Trophoblast cell (in vitro differentiated cells and primary cell): ENCODE data around the gene TAS2R60.

Source experiments
- DNase-seq, 2 donors: peaks; one replicate each; pipeline ENCODE4 v3.0.0-alpha.2; 2016
- H2AFZ ChIP-seq: 2 replicates; pipeline ENCODE4 v1.6.1; 2013; ENCODE audit warnings: low read length, moderate library complexity, mild to moderate bottlenecking; ENCODE audit not compliant: insufficient read depth, poor library complexity
- H2AK5ac ChIP-seq: 2 replicates; pipeline ENCODE4 v1.6.1; 2013; ENCODE audit warnings: mild to moderate bottlenecking, low read length
- H2BK120ac ChIP-seq: 2 replicates; pipeline ENCODE4 v1.6.1; 2013; ENCODE audit warnings: low read length, mild to moderate bottlenecking, moderate library complexity; ENCODE audit not compliant: insufficient read depth, poor library complexity
- H2BK12ac ChIP-seq: 2 replicates; pipeline ENCODE4 v1.6.1; 2013; ENCODE audit warnings: mild to moderate bottlenecking, low read length, moderate library complexity
- H2BK5ac ChIP-seq: 2 replicates; pipeline ENCODE4 v1.6.1; 2013; ENCODE audit warnings: low read length, low read depth, moderate library complexity, mild to moderate bottlenecking; ENCODE audit not compliant: poor library complexity
- H3K14ac ChIP-seq: 2 replicates; pipeline ENCODE4 v1.6.1; 2013; ENCODE audit warnings: mild to moderate bottlenecking, low read length
- H3K18ac ChIP-seq: 2 replicates; pipeline ENCODE4 v1.6.1; 2013; ENCODE audit warnings: mild to moderate bottlenecking, low read length
- H3K23ac ChIP-seq: 2 replicates; pipeline ENCODE4 v1.6.1; 2013; ENCODE audit warnings: low read length
- H3K27ac ChIP-seq: 2 replicates; pipeline ENCODE4 v1.5.1; 2013; ENCODE audit warnings: low read depth, mild to moderate bottlenecking, inconsistent platforms, low read length, moderate library complexity
- H3K27me3 ChIP-seq: 2 replicates; pipeline ENCODE4 v1.6.1; 2013; ENCODE audit warnings: inconsistent platforms, mild to moderate bottlenecking, low read length, moderate library complexity; ENCODE audit not compliant: insufficient read depth
- H3K36me3 ChIP-seq, 2 experiments: 1 replicate in 1 of 2; 2 replicates in 1 of 2; pipeline ENCODE4 v1.6.1; 2013; ENCODE audit warnings: low read length in 2 of 2, mild to moderate bottlenecking in 2 of 2, moderate library complexity in 1 of 2; ENCODE audit not compliant: insufficient read depth in 2 of 2, control insufficient read depth in 1 of 2
- H3K4ac ChIP-seq: 2 replicates; pipeline ENCODE4 v1.6.1; 2013; ENCODE audit warnings: low read depth, mild to moderate bottlenecking, low read length, moderate library complexity
- H3K4me1 ChIP-seq, 2 experiments: 1 replicate in 1 of 2; 2 replicates in 1 of 2; pipeline ENCODE4 v1.6.1; 2013; ENCODE audit warnings: low read length in 2 of 2, mild to moderate bottlenecking in 2 of 2, moderate library complexity in 1 of 2; ENCODE audit not compliant: insufficient read depth in 2 of 2, control insufficient read depth in 1 of 2
- H3K4me2 ChIP-seq: 2 replicates; pipeline ENCODE4 v1.6.1; 2013; ENCODE audit warnings: inconsistent platforms, mild to moderate bottlenecking, low read length, moderate library complexity
- H3K4me3 ChIP-seq: 2 replicates; pipeline ENCODE4 v1.5.1; 2013; ENCODE audit warnings: mild to moderate bottlenecking, low read depth, low read length, inconsistent platforms
- H3K79me1 ChIP-seq: one replicate; pipeline ENCODE4 v1.6.1; 2013; ENCODE audit warnings: low read length
- H3K79me2 ChIP-seq: 2 replicates; pipeline ENCODE4 v1.6.1; 2013; ENCODE audit warnings: low read length, mild to moderate bottlenecking; ENCODE audit not compliant: control insufficient read depth, insufficient read depth, poor library complexity
- H3K9ac ChIP-seq: 2 replicates; pipeline ENCODE4 v1.6.1; 2013; ENCODE audit warnings: mild to moderate bottlenecking, low read length
- H3K9me3 ChIP-seq: 2 replicates; pipeline ENCODE4 v1.6.1; 2013; ENCODE audit warnings: low read depth, mild to moderate bottlenecking, control low read depth, inconsistent platforms, low read length; ENCODE audit not compliant: insufficient read depth
- H4K12ac ChIP-seq: 2 replicates; pipeline ENCODE4 v1.6.1; 2013; ENCODE audit warnings: low read depth, mild to moderate bottlenecking, low read length, moderate library complexity
- H4K8ac ChIP-seq: 2 replicates; pipeline ENCODE4 v1.6.1; 2013; ENCODE audit warnings: low read depth, mild to moderate bottlenecking, low read length, moderate library complexity
- H4K91ac ChIP-seq: one replicate; pipeline ENCODE4 v1.6.1; 2013; ENCODE audit warnings: low read depth, mild to moderate bottlenecking, low read length, moderate library complexity
- WGBS: extraction: QIAGEN DNeasy Blood & Tissue Kit; methylation state at CpG from one replicate; pipeline ENCODE4 v1.1.7; 2013; ENCODE audit warnings: missing lambda C conversion rate; ENCODE audit not compliant: insufficient read length, insufficient coverage; ENCODE audit errors: extremely low coverage; 5-methylcytosine and 5-hydroxymethylcytosine counted together

The TAS2R60 gene

GRCh38 chr7:143396182-143396581, 47.1 kb upstream of the TAS2R60 start:
- H3K27me3 ChIP-seq, result no peaks in the 10 kb centered on the region
- H2BK5ac ChIP-seq, result no peak overlapping the region
- DNase-seq, result no peak
- H2BK12ac ChIP-seq, result no peak overlapping the region
- H2AK5ac ChIP-seq, result no peak overlapping the region
- no peak overlapping the region for H4K91ac ChIP-seq
- no peaks in the 10 kb centered on the region for H3K79me1 ChIP-seq
- H3K23ac ChIP-seq, result no peak overlapping the region
- no peak overlapping the region for H3K4ac ChIP-seq
- peaks cover 1% of the 10 kb centered on the region for H3K9me3 ChIP-seq
- H3K4me3 ChIP-seq, result no peak overlapping the region
- no peak overlapping the region for H3K14ac ChIP-seq
- no peak overlapping the region for H4K12ac ChIP-seq
- peaks cover 0 to 9% of the 10 kb centered on the region in 2 experiments for H3K4me1 ChIP-seq
- no peak overlapping the region for H2AFZ ChIP-seq
- H3K79me2 ChIP-seq, result no peaks in the 10 kb centered on the region
- H3K27ac ChIP-seq, result no peak overlapping the region
- H3K4me2 ChIP-seq, result no peak overlapping the region
- no CpG with 5 or more reads among the region's 7 CpGs for WGBS
- H3K36me3 ChIP-seq, result peaks cover 80 to 87% of the 10 kb centered on the region in 2 experiments
- H3K9ac ChIP-seq, result no peak overlapping the region
- H3K18ac ChIP-seq, result no peak overlapping the region
- no peak overlapping the region for H2BK120ac ChIP-seq
- H4K8ac ChIP-seq, result no peak overlapping the region

- H4K8ac ChIP-seq, result no peak overlapping the region
- WGBS, result no CpG with 5 or more reads among the region's 28 CpGs
- H2AFZ ChIP-seq, result no peak overlapping the region
- no peak overlapping the region for H3K4me3 ChIP-seq
- no peak overlapping the region for H2BK120ac ChIP-seq
- no peaks in the 10 kb centered on the region for H3K79me2 ChIP-seq
- H4K91ac ChIP-seq, result no peak overlapping the region
- H4K12ac ChIP-seq, result no peak overlapping the region
- no peak overlapping the region for H3K27ac ChIP-seq
- H3K4ac ChIP-seq, result no peak overlapping the region
- peaks cover 1% of the 10 kb centered on the region for H3K9me3 ChIP-seq
- H3K18ac ChIP-seq, result no peak overlapping the region
- H3K79me1 ChIP-seq, result no peaks in the 10 kb centered on the region
- no peak overlapping the region for H3K23ac ChIP-seq
- no peak overlapping the region for H2AK5ac ChIP-seq
- peaks cover 77 to 84% of the 10 kb centered on the region in 2 experiments for H3K36me3 ChIP-seq
- no peak overlapping the region for H3K4me2 ChIP-seq
- H3K4me1 ChIP-seq, result peaks cover 0 to 2% of the 10 kb centered on the region in 2 experiments
- H3K14ac ChIP-seq, result no peak overlapping the region
- H2BK5ac ChIP-seq, result no peak overlapping the region
- H3K9ac ChIP-seq, result no peak overlapping the region
- peak; percentile 62 to 77 for DNase-seq
- H3K27me3 ChIP-seq, result no peaks in the 10 kb centered on the region
- no peak overlapping the region for H2BK12ac ChIP-seq
These were observed 46.4 kb upstream of the TAS2R60 start for GRCh38 chr7:143396625-143397556.

- no peak overlapping the region for H2BK12ac ChIP-seq
- no peak overlapping the region for H4K12ac ChIP-seq
- H3K27ac ChIP-seq, result no peak overlapping the region
- H4K91ac ChIP-seq, result no peak overlapping the region
- H3K23ac ChIP-seq, result no peak overlapping the region
- H2BK5ac ChIP-seq, result no peak overlapping the region
- no peaks in the 10 kb centered on the region for H3K4me1 ChIP-seq
- no peak overlapping the region for H3K4ac ChIP-seq
- DNase-seq, result no peak
- H3K4me2 ChIP-seq, result no peak overlapping the region
- peaks cover 1% of the 10 kb centered on the region for H3K9me3 ChIP-seq
- no peaks in the 10 kb centered on the region for H3K79me1 ChIP-seq
- H3K4me3 ChIP-seq, result no peak overlapping the region
- H3K27me3 ChIP-seq, result no peaks in the 10 kb centered on the region
- H4K8ac ChIP-seq, result no peak overlapping the region
- no peaks in the 10 kb centered on the region for H3K79me2 ChIP-seq
- WGBS, result no CpG with 5 or more reads among the region's 16 CpGs
- no peak overlapping the region for H2AFZ ChIP-seq
- H3K9ac ChIP-seq, result no peak overlapping the region
- no peak overlapping the region for H2AK5ac ChIP-seq
- H2BK120ac ChIP-seq, result no peak overlapping the region
- peaks cover 71 to 79% of the 10 kb centered on the region in 2 experiments for H3K36me3 ChIP-seq
- H3K14ac ChIP-seq, result no peak overlapping the region
- H3K18ac ChIP-seq, result no peak overlapping the region
These were observed 45.3 kb upstream of the TAS2R60 start for GRCh38 chr7:143397710-143398530.

GRCh38 chr7:143398616-143399015, 44.6 kb upstream of the TAS2R60 start:
- Histone ChIP-seq H3K9me3 (peaks cover 1% of the 10 kb centered on the region), H2AK5ac (no peak overlapping the region)

More at GRCh38 chr7:143398616-143399015, 44.6 kb upstream of the TAS2R60 start:
- no peak overlapping the region for H2BK12ac ChIP-seq
- H3K27ac ChIP-seq, result no peak overlapping the region
- H3K23ac ChIP-seq, result no peak overlapping the region
- no peak overlapping the region for H3K9ac ChIP-seq
- H3K4me1 ChIP-seq, result no peaks in the 10 kb centered on the region
- no peaks in the 10 kb centered on the region for H3K79me2 ChIP-seq
- H3K79me1 ChIP-seq, result no peaks in the 10 kb centered on the region
- H2BK120ac ChIP-seq, result no peak overlapping the region
- H4K8ac ChIP-seq, result no peak overlapping the region
- no peak overlapping the region for H2AFZ ChIP-seq
- WGBS, result no CpG with 5 or more reads among the region's 14 CpGs
- H3K18ac ChIP-seq, result no peak overlapping the region
- H3K36me3 ChIP-seq, result peaks cover 64 to 72% of the 10 kb centered on the region in 2 experiments
- no peaks in the 10 kb centered on the region for H3K27me3 ChIP-seq
- no peak overlapping the region for H3K14ac ChIP-seq
- H3K4me3 ChIP-seq, result no peak overlapping the region
- H4K91ac ChIP-seq, result no peak overlapping the region
- no peak overlapping the region for H4K12ac ChIP-seq
- no peak overlapping the region for H3K4ac ChIP-seq
- H2BK5ac ChIP-seq, result no peak overlapping the region
- H3K4me2 ChIP-seq, result no peak overlapping the region
- DNase-seq, result no peak
